Stimulated activated CD8-positive, alpha-beta memory T cell treated with anti-CD3 and anti-CD28 coated beads, Interleukin-12 subunit alpha, Interleukin-12 subunit beta, amount 100 ng/mL, for 1 hour (primary cell): ENCODE data around the gene TIMM10.

Experiments
- DNase-seq: peaks from one replicate; pipeline ENCODE4 v3.0.0-alpha.2; 2020; ENCODE audit warnings: low read depth

TIMM10 gene, protein sequence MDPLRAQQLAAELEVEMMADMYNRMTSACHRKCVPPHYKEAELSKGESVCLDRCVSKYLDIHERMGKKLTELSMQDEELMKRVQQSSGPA

GRCh38 chr11:57530596-57531507 is at the start of gene TIMM10:
TIMM10 (minus strand) TSS chr11:57530754; CDS start chr11:57530189, 565 bp downstream.
- peak; percentile 90 for DNase-seq

GRCh38 chr11:57574061-57574460 is 43.5 kb upstream of the TIMM10 start:
- DNase-seq: no peak

- no peak for DNase-seq
Measured at GRCh38 chr11:57571606-57572005, 41.1 kb upstream of the TIMM10 start.

DNA sequence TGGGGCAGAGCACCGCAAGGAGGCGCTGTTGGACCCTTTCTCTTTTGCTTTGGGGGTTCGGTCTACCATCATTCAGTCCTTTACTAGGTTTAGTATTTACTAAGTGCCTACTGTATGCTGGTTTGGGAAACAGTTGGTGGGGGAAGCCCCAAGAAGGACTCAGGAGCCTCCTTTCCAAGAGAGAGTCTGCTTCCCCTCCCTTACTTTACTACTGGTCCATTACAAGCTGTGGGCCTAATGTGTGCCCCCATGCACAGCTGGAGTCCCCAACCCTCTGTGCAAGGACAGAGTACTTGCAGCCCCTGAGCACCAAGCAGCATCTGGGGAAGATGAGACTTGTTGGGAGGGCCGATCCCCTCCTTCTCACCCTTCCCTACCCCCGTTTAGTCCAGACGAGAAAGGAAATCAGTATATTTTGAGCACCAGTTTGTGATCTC is 37.8 kb upstream of the TIMM10 start:
- DNase-seq: peak; percentile 85

GRCh38 chr11:57567515-57568329 is 37.2 kb upstream of the TIMM10 start, which contains the start of gene UBE2L6:
UBE2L6 (minus strand) TSS chr11:57567672; CDS start chr11:57567611, 61 bp downstream.
- peak; percentile 38 for DNase-seq

DNA sequence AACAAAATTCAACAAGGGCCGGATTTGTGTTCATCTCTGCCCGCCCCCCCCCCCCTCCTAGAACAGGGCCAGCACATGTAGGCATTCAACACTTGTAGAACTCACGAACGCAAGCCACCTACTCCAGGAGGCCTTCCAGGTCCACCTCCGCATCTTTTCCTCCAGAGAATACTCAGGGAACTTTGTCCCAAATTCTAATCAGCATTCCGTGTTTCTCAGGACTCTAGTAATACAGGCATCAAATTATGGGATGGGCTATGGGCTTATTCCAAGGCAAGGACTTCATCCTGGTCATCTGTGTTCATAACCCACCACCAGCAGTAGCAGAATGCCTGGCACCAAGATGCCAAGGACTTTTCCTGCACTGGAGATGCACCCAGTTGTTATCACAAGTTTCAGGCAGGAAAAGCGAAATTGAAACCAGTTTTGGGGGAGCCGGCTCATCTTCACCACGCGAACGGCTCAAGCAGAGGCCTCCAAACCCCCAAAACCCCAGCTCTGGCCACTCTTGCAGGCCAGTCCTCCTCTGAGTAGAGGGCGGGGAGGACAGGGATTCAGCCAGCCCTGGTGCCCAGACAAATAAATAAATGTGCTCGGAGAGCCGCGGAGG is 36.5 kb upstream of the TIMM10 start:
- no peak for DNase-seq

- DNase-seq: no peak
Measured at GRCh38 chr11:57566005-57566904, 35.7 kb upstream of the TIMM10 start.

GRCh38 chr11:57562596-57562995 is 32.0 kb upstream of the TIMM10 start:
- DNase-seq: no peak

GRCh38 chr11:57560146-57560545 is 29.6 kb upstream of the TIMM10 start:
- no peak for DNase-seq

- DNase-seq: no peak
Measured at GRCh38 chr11:57556041-57556440, 25.5 kb upstream of the TIMM10 start.

DNA sequence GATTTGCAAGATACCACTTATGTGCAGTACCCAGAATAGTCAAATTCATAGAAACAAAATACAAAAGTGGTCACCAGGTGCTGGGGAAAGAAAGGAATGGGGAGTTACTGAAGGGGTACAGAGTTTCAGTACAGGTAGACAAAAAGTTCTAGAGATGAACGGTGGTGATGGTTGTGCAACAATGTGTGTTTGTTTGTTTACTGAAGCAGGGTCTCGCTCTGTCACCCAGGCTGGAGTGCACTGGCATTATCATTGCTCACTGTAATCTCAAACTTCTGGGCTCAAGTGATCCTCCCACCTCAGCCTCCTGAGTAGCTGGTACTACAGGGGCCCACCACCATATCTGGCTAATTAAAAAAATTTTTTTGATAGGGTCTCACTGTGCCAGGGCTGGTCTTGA is 24.8 kb upstream of the TIMM10 start:
- no peak for DNase-seq

DNA sequence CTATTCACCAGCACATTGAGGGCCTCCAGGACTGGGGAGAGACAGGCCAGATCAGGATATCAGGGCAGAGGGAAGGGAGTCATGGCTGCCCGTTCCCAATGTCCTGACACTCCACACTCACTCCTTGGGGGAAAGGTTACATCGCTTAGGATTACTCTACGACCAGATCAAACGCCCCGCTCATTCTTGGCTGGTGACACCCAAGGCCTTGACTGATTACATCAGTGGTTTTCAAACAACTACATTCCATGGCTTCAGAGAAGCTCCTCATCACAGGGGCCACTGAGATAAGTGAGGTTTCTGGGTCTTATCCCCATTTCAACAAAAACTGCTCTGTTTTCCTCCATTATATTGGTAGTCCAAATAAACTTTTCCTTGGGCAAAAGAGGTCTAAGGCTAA is 21.9 kb upstream of the TIMM10 start:
- DNase-seq: no peak

- DNase-seq: no peak
Measured at GRCh38 chr11:57551941-57552340, 21.4 kb upstream of the TIMM10 start.

DNA sequence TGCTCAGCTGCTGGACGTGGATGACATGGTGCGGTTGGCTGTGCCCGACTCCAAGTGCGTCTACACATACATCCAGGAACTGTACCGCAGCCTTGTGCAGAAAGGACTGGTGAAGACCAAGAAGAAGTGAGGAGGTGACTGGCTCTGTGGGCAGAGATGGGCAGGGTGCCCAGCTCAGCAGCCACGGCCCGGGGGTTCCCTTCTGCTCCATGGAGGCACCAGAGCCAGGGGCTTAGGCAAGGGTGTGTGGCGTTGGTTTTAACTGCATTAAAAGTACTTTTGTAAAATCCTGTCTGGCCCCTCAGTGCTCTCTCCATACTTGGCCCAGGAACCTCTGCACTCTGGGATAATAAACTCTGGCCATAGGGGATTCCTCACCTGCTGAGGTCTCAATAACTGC is 19.4 kb upstream of the TIMM10 start:
- DNase-seq: no peak

- no peak for DNase-seq
Measured at GRCh38 chr11:57547854-57548377, 17.4 kb upstream of the TIMM10 start.

GRCh38 chr11:57546869-57547475 is 16.4 kb upstream of the TIMM10 start:
- no peak for DNase-seq

DNA sequence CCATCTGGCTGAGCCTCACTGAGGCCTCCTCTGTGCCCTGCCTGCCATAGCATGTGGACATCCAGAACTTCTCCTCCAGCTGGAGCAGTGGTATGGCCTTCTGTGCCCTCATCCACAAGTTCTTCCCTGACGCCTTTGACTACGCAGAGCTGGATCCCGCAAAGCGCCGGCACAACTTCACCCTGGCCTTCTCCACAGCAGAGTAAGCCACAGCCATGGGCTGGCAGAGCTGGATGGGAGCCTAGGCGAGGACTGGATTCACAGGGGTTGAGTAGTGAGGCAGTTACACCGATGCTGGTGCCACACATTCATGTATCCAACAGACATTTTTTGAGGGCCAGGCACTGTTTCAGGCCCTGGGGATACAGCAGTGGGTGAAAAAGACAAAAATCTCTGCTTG is 15.9 kb upstream of the TIMM10 start:
- DNase-seq: no peak

DNA sequence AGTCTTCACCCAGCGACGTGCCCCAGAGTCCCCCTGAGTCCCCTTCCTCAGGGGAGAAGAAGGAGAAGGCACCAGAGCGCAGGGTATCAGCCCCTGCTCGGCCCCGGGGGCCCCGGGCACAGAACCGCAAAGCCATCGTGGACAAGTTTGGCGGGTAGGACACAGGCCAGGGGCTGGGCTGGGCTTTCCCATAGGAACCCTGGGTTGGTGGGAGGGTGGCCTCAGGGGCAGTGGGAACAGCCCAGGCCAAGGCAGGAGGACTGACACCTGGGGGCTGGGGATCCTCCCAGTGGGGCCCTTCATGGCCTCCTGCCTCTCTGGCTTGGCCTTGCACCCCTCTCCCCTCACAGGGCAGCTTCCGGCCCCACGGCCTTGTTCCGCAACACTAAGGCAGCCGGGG is 15.3 kb upstream of the TIMM10 start:
- no peak for DNase-seq

GRCh38 chr11:57544566-57544965 is 14.0 kb upstream of the TIMM10 start:
- no peak for DNase-seq

DNA sequence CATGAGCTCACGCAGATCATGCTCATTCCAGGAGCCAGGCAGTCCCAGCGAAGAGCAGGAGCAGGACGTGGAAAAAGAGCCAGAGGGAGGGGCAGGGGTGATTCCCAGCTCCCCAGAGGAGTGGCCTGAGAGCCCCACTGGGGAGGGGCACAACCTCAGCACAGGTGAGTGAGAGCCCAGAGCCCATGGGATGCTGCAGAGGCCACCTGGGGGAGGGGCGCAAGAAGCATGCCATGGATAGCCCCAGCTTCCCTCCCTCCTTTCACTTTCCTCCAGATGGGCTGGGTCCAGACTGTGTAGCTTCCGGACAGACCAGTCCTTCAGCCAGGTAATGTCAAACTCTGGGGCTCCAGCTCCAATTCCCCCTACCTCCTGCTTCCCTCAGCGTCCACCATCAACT is 13.0 kb upstream of the TIMM10 start:
- no peak for DNase-seq

- no peak for DNase-seq
Measured at GRCh38 chr11:57542582-57542981, 12.0 kb upstream of the TIMM10 start.
